Measurements from ENCODE around the gene METTL23.

DNA sequence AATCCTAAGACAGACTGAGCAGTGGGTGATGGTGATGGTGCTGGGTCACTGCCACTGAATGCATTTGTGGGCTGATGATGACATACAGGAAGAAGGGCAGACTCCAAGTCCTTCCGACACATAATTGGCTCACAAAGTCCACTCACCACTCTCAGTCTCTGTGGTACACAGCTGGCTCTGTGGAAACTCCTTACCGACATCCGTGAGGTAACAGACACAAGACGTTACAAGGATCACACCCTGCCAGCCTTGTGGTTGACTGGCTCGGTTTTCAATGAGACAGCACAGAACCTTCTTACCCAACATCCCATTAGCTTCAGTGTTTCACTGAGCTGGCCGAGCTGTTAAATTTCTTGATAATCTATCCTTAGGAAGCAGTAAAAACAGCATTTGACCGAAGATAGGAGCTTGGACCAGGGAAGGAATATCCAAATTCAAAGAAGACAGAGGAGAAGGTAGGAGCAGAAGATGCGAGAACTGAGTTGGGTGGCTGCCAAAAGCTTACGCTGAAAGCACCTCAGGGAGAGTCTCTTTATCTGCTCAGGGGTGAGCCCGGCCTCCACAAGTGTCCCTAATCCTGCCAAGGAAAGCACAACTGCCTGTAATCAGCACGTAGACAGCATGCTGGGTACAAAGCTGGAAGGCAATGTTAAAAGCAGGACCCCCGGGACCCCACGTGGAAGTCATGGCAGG lies 10.3 kb upstream of the METTL23 start:
- TF ChIP-seq, protein P1, sequence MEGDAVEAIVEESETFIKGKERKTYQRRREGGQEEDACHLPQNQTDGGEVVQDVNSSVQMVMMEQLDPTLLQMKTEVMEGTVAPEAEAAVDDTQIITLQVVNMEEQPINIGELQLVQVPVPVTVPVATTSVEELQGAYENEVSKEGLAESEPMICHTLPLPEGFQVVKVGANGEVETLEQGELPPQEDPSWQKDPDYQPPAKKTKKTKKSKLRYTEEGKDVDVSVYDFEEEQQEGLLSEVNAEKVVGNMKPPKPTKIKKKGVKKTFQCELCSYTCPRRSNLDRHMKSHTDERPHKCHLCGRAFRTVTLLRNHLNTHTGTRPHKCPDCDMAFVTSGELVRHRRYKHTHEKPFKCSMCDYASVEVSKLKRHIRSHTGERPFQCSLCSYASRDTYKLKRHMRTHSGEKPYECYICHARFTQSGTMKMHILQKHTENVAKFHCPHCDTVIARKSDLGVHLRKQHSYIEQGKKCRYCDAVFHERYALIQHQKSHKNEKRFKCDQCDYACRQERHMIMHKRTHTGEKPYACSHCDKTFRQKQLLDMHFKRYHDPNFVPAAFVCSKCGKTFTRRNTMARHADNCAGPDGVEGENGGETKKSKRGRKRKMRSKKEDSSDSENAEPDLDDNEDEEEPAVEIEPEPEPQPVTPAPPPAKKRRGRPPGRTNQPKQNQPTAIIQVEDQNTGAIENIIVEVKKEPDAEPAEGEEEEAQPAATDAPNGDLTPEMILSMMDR (conservative IDR thresholded peaks at IDR 0.05): no peak
- no peak for TF ChIP-seq EZH2 (IDR thresholded peaks at IDR 0.05; ENCODE audit: low read depth)

Measured in PC-9 (cell line).